Astrocyte of the spinal cord (primary cell): ENCODE measurements around the gene HMGCS2.

ENCODE experiments used
- DNase-seq: peaks from one replicate; pipeline ENCODE4 v3.0.0; 2011; ENCODE audit warnings: low read depth, low spot score
- H3K4me3 ChIP-seq: 2 replicates; pipeline ENCODE4 v1.5.1; 2011; ENCODE audit warnings: low read depth, mild to moderate bottlenecking, low read length, moderate library complexity
- in situ Hi-C: cut with HindIII; loops from 2 replicates; pipeline ENCODE4 v1.10.0; 2017; ENCODE audit warnings: low sequenced_read_pairs
- TF ChIP-seq, protein P1 (sequence below): IDR thresholded peaks from 2 replicates; pipeline ENCODE4 v1.5.1; 2012; ENCODE audit warnings: low read depth, mild to moderate bottlenecking, low read length, inconsistent platforms

HMGCS2 gene

DNA sequence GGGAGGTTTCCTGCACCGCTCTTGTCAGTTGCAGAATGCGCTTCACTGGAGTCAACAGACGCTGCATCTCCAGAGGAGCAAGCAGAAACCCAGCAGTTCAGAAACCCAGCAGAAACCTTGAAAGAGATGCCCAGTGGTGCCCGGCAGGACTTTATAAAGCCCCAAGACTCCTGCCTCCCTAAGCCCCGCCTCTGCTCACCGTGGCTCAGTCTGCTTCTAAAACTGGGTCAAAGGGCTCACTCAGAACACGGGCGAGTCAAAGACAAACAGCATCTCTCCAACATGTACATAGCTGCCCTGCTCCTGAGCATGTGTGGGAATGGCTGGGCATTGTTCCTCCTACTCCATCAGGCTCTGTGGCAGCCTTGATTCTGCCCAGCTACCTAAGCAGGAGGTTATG is at the start of gene HMGCS2:
Gene HMGCS2 (minus strand): TSS at position 128 of the 400 bp plus-strand sequence. CDS start 61 bp downstream, at position 67.
- TF ChIP-seq, protein P1, sequence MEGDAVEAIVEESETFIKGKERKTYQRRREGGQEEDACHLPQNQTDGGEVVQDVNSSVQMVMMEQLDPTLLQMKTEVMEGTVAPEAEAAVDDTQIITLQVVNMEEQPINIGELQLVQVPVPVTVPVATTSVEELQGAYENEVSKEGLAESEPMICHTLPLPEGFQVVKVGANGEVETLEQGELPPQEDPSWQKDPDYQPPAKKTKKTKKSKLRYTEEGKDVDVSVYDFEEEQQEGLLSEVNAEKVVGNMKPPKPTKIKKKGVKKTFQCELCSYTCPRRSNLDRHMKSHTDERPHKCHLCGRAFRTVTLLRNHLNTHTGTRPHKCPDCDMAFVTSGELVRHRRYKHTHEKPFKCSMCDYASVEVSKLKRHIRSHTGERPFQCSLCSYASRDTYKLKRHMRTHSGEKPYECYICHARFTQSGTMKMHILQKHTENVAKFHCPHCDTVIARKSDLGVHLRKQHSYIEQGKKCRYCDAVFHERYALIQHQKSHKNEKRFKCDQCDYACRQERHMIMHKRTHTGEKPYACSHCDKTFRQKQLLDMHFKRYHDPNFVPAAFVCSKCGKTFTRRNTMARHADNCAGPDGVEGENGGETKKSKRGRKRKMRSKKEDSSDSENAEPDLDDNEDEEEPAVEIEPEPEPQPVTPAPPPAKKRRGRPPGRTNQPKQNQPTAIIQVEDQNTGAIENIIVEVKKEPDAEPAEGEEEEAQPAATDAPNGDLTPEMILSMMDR, result no peak
- in situ Hi-C loops, result no loop called here
- DNase-seq, result no peak
- no peak within 1 kb of the TSS for H3K4me3 ChIP-seq

GRCh38 chr1:119818181-119818580 is 49.5 kb upstream of the HMGCS2 start:
- no peak overlapping the region for H3K4me3 ChIP-seq
- in situ Hi-C loops, result no loop called here
- DNase-seq, result no peak
- TF ChIP-seq, protein P1, result no peak

DNA sequence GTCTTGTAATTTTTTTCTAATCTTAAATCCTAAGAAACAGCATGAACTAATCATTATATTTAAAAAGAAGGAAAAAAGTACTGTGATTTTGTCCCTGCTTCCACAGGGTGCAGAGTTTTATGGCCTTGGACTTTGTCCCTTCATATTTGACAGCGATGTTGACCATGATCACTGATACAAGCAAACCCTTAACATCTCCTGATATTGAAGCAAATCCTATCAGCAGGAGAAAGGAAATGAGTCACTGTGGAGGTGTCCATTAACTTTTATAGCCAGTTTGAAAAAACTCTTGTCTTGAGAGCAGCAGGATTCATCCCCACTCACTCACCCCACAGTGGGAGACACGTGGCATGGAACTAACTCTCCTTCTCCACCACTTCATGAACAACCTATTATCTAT is 47.7 kb upstream of the HMGCS2 start:
- in situ Hi-C loops, result no loop called here
- TF ChIP-seq, protein P1, result no peak
- DNase-seq, result peak; percentile 43
- H3K4me3 ChIP-seq, result no peak overlapping the region

- in situ Hi-C loops, result no loop called here
- TF ChIP-seq, protein P1, result no peak
- no peak for DNase-seq
- H3K4me3 ChIP-seq, result no peak overlapping the region
Observed at GRCh38 chr1:119815928-119816327, 47.2 kb upstream of the HMGCS2 start.

DNA sequence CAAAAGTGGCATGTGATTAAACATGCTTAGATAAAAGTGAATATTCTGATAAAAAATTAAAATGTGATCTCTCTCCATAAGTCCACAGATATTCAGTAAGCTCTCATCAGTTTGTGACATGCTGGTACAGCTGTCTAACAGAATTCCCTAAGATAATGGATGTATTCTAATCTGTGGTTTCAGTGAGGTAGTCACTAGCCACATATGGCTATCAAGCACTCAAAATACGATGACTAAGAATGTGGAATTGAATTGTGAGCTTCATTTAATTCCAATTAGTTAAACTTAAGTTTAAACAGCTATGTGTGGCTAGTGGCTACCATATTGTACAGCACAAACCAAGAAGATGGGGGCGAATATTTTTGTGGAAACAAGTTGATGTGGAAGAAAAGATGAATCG is 46.7 kb upstream of the HMGCS2 start:
- TF ChIP-seq, protein P1, result no peak
- H3K4me3 ChIP-seq, result no peak overlapping the region
- in situ Hi-C loops, result no loop called here
- DNase-seq, result peak; percentile 59

- DNase-seq, result no peak
- no peak overlapping the region for H3K4me3 ChIP-seq
- in situ Hi-C loops, result no loop called here
- TF ChIP-seq, protein P1, result no peak
Observed at GRCh38 chr1:119814288-119814687, 45.6 kb upstream of the HMGCS2 start.
